ENCODE data around the gene C16orf96.

DNA sequence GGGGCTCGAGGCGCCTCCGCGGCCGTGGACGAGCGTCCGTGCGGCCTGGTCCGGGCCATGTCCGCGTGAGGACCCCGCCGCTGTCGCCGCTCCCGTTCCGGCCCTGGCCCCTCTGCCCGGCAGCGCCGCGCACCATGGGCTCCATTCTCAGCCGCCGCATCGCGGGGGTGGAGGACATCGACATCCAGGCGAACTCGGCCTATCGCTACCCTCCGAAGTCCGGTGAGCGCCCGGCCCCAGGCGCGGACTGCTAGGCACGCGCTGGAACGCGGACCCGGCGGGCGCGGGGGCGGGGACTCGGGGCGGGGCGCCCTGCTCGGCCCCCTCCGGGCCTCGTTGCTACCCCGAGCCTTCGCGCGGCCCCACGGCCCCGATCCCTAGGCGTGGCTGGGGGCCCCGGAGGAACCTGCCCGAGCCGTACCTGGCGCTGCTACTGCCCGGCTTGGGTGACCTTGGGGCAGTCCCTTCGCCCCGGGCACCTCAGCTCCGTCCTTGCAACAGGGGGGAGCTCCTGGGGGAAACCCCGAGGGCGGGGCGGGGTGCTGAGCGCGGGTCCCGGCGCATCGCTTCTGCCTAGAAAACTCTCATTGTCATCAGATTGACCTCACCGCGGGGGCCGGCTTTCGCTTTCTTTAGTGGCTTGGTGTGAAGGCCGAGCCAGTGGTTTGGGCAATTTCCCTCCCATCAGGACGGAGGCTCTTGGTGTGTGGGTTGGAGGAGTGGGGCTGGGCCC is 68.9 kb downstream of the C16orf96 start:
- TF ChIP-seq ZNF677 (tag by site-specific recombination; IDR thresholded peaks at IDR 0.05) (no peak), BCL11A (tag by site-specific recombination; IDR thresholded peaks at IDR 0.05; ENCODE audit: low read depth) (no peak), ZSCAN16 (tag by site-specific recombination; IDR thresholded peaks at IDR 0.05) (no peak)

All from HEK293 (cell line).